ENCODE results near the gene C1QTNF1.

Gene C1QTNF1

GRCh38 chr17:78998311-78999055, 25.5 kb upstream of the C1QTNF1 start:
- DNase-seq (ENCODE audit: low read depth, low spot score), result no peak
- H3K4me3 ChIP-seq (ENCODE audit: low read depth, low read length), result no peak overlapping the region
- TF ChIP-seq, protein P1, sequence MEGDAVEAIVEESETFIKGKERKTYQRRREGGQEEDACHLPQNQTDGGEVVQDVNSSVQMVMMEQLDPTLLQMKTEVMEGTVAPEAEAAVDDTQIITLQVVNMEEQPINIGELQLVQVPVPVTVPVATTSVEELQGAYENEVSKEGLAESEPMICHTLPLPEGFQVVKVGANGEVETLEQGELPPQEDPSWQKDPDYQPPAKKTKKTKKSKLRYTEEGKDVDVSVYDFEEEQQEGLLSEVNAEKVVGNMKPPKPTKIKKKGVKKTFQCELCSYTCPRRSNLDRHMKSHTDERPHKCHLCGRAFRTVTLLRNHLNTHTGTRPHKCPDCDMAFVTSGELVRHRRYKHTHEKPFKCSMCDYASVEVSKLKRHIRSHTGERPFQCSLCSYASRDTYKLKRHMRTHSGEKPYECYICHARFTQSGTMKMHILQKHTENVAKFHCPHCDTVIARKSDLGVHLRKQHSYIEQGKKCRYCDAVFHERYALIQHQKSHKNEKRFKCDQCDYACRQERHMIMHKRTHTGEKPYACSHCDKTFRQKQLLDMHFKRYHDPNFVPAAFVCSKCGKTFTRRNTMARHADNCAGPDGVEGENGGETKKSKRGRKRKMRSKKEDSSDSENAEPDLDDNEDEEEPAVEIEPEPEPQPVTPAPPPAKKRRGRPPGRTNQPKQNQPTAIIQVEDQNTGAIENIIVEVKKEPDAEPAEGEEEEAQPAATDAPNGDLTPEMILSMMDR (IDR thresholded peaks at IDR 0.05; ENCODE audit: low read depth, low read length), result no peak
- in situ Hi-C loops (cut with HindIII; ENCODE audit: low sequenced_read_pairs), result no loop called here

DNA sequence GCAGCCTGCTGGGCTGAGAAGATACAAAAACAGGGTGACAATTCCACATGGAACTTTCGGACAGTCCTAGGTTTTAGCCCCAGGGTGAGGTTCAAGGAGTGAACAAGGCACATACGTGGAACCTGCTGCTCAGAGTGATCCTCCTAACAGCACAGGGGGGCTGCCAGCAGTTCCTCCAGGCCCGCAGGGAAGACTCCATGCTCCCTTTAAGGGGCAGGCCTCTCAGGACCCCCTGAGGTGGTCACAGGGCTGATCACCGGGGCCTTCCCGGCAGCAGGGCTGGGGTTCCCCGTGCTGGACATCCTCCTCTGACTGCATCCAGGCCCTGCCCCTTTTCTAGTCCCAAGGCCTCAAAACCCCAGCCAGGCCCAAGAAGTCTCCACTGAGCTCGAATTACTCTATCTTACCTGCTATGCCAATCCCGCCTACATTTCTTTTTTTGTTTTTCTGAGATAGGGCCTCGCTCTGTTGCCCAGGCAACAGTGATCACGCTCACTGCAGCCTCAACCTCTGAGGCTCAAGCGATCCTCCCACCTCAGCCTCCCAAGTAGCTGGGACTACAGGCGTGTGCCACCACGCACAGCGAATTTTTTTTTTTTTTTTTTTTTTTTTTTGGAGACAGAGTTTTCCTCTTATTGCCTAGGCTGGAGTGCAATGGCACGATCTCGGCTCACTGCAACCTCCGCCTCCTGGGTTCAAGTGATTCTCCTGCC, 24.8 kb upstream of the C1QTNF1 start:
- no peak overlapping the region for H3K4me3 ChIP-seq (ENCODE audit: low read depth, low read length)
- in situ Hi-C loops (cut with HindIII; ENCODE audit: low sequenced_read_pairs), result no loop called here
- DNase-seq (ENCODE audit: low read depth, low spot score), result no peak
- TF ChIP-seq, protein P1 (IDR thresholded peaks at IDR 0.05; ENCODE audit: low read depth, low read length), result no peak

GRCh38 chr17:78999947-79000395, 24.0 kb upstream of the C1QTNF1 start:
- in situ Hi-C loops (cut with HindIII; ENCODE audit: low sequenced_read_pairs), result no loop called here

GRCh38 chr17:79000396-79001189, 23.4 kb upstream of the C1QTNF1 start:
- TF ChIP-seq, protein P1 (IDR thresholded peaks at IDR 0.05; ENCODE audit: low read depth, low read length), result no peak
- no peak overlapping the region for H3K4me3 ChIP-seq (ENCODE audit: low read depth, low read length)
- in situ Hi-C loops (cut with HindIII; ENCODE audit: low sequenced_read_pairs), result no loop called here
- DNase-seq (ENCODE audit: low read depth, low spot score), result no peak

More at GRCh38 chr17:78999947-79000395, 24.0 kb upstream of the C1QTNF1 start:
- H3K4me3 ChIP-seq (ENCODE audit: low read depth, low read length), result no peak overlapping the region
- no peak for DNase-seq (ENCODE audit: low read depth, low spot score)
- TF ChIP-seq, protein P1 (IDR thresholded peaks at IDR 0.05; ENCODE audit: low read depth, low read length), result no peak

DNA sequence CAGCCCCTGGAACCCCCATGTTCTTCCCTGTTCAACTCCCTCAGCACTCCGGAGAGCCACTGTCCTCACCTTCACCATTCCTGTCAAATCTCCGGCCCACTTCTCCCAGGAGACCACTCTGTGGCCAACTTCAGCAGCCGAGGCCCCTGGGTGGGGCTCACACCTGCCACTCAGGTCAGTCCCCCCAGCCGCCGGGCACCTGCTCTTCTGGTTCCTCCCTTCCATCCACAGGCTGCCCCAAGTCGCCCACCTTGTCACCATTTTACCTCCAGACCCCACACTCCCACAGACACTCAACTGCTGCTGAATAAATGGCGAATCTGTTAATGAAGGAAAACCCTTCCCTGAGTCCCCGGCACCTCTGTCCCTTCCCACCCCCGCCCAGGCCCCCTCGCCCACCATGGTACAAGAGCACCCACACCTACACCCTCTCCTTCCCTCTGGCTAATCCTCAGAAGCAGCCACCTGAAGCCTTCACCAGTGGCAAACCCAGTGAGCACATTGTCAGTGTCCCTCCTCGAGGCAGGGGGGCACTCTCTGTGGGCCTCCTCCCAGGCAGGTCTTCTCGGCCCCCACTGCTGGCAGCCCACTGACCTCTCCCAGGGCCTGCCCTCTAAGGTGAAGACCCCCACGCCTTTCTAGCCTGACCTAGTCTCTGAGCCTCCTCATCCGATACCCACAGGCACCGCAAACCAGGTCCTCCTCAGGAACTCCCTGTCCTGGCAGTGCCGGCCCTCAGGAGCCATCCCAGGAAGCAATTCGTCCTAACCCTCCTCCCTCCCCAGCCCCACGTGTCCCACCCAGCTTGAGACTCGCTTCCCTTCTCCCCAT, 22.6 kb upstream of the C1QTNF1 start:
- DNase-seq (ENCODE audit: low read depth, low spot score), result no peak
- in situ Hi-C loops (cut with HindIII; ENCODE audit: low sequenced_read_pairs), result no loop called here

More for the DNA sequence above, 22.6 kb upstream of the C1QTNF1 start:
- TF ChIP-seq, protein P1 (IDR thresholded peaks at IDR 0.05; ENCODE audit: low read depth, low read length), result no peak
- H3K4me3 ChIP-seq (ENCODE audit: low read depth, low read length), result no peak overlapping the region
